ENCODE measurements around the gene PTPN1. TPM values are rescaled to one million over a fixed set of nuclear protein-coding genes. Genes with fewer than 3 reads are reported as not detected.

The PTPN1 gene
- total and polyA plus RNA-seq, 2 of the 13 experiments (the other 11 are each of a cell fraction or from before 2014, with no cell fraction given), result 17.7 to 37.2 TPM

GRCh38 chr20:50478162-50478990 lies 31.8 kb upstream of the PTPN1 start (continued):
- peak; percentile 71 for TF ChIP-seq ZNF350 (CRISPR knock-in tag; IDR thresholded peaks at IDR 0.05; ENCODE audit: borderline replicate concordance, low read depth)
- peak; percentile 87 for TF ChIP-seq SALL1 (CRISPR knock-in tag; IDR thresholded peaks at IDR 0.05)
- no peak for TF ChIP-seq EZH2 (conservative IDR thresholded peaks at IDR 0.05; ENCODE audit: low read depth, low read length)
- peak; percentile 58; the same call in 1 of the 2 replicates for TF ChIP-seq ARID4A (CRISPR knock-in tag; IDR thresholded peaks at IDR 0.05; ENCODE audit: borderline replicate concordance)
- no peak for TF ChIP-seq MTF1 (CRISPR knock-in tag; IDR thresholded peaks at IDR 0.05)
- no peak for TF ChIP-seq ZNF326 (CRISPR knock-in tag; IDR thresholded peaks at IDR 0.05; ENCODE audit: borderline replicate concordance)
- TF ChIP-seq JARID2 (CRISPR knock-in tag; IDR thresholded peaks at IDR 0.05; ENCODE audit: insufficient replicate concordance), result no peak
- TF ChIP-seq SNAPC2 (CRISPR knock-in tag; IDR thresholded peaks at IDR 0.05), result no peak
- TF ChIP-seq, protein P1, sequence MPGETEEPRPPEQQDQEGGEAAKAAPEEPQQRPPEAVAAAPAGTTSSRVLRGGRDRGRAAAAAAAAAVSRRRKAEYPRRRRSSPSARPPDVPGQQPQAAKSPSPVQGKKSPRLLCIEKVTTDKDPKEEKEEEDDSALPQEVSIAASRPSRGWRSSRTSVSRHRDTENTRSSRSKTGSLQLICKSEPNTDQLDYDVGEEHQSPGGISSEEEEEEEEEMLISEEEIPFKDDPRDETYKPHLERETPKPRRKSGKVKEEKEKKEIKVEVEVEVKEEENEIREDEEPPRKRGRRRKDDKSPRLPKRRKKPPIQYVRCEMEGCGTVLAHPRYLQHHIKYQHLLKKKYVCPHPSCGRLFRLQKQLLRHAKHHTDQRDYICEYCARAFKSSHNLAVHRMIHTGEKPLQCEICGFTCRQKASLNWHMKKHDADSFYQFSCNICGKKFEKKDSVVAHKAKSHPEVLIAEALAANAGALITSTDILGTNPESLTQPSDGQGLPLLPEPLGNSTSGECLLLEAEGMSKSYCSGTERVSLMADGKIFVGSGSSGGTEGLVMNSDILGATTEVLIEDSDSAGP (CRISPR knock-in tag; IDR thresholded peaks at IDR 0.05; ENCODE audit: borderline replicate concordance), result peak; percentile 63; the same call in 1 of the 2 replicates
- peak; percentile 80 for TF ChIP-seq CBX5 (CRISPR knock-in tag; IDR thresholded peaks at IDR 0.05; ENCODE audit: borderline replicate concordance)
- TF ChIP-seq, protein P2, sequence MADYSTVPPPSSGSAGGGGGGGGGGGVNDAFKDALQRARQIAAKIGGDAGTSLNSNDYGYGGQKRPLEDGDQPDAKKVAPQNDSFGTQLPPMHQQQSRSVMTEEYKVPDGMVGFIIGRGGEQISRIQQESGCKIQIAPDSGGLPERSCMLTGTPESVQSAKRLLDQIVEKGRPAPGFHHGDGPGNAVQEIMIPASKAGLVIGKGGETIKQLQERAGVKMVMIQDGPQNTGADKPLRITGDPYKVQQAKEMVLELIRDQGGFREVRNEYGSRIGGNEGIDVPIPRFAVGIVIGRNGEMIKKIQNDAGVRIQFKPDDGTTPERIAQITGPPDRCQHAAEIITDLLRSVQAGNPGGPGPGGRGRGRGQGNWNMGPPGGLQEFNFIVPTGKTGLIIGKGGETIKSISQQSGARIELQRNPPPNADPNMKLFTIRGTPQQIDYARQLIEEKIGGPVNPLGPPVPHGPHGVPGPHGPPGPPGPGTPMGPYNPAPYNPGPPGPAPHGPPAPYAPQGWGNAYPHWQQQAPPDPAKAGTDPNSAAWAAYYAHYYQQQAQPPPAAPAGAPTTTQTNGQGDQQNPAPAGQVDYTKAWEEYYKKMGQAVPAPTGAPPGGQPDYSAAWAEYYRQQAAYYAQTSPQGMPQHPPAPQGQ (CRISPR knock-in tag; IDR thresholded peaks at IDR 0.05; ENCODE audit: borderline replicate concordance), result peak; percentile 74; the same call in 1 of the 2 replicates
- TF ChIP-seq ZNF773 (CRISPR knock-in tag; IDR thresholded peaks at IDR 0.05; ENCODE audit: borderline replicate concordance), result no peak
- TF ChIP-seq HBP1 (CRISPR knock-in tag; IDR thresholded peaks at IDR 0.05; ENCODE audit: low read depth), result no peak
- no peak for TF ChIP-seq SIN3A (IDR thresholded peaks at IDR 0.05; ENCODE audit: borderline replicate concordance, low read depth, low read length)
- TF ChIP-seq SMARCC2 (IDR thresholded peaks at IDR 0.05), result no peak
- TF ChIP-seq, protein P3, sequence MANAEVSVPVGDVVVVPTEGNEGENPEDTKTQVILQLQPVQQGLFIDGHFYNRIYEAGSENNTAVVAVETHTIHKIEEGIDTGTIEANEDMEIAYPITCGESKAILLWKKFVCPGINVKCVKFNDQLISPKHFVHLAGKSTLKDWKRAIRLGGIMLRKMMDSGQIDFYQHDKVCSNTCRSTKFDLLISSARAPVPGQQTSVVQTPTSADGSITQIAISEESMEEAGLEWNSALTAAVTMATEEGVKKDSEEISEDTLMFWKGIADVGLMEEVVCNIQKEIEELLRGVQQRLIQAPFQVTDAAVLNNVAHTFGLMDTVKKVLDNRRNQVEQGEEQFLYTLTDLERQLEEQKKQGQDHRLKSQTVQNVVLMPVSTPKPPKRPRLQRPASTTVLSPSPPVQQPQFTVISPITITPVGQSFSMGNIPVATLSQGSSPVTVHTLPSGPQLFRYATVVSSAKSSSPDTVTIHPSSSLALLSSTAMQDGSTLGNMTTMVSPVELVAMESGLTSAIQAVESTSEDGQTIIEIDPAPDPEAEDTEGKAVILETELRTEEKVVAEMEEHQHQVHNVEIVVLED (CRISPR knock-in tag; IDR thresholded peaks at IDR 0.05; ENCODE audit: borderline replicate concordance), result no peak
- TF ChIP-seq MED1 (CRISPR knock-in tag; IDR thresholded peaks at IDR 0.05), result peak; percentile 71
